T47D (cell line): ENCODE measurements around the gene SHD.
A peak's percentile ranks its signal among the peaks of the same experiment; 100 is the strongest.

ENCODE experiments used
- DNase-seq, 2 experiments: peaks; one replicate each; pipeline versions ENCODE4 v3.0.0 to v3.0.0-alpha.2; 2011 to 2012; ENCODE audit warnings: low read depth in 1 of 2, low spot score in 1 of 2
- JUND ChIP-seq: IDR thresholded peaks from 2 replicates; pipeline ENCODE4 v1.6.1; 2012; ENCODE audit warnings: low read depth
- in situ Hi-C: cut with HindIII; loops from 2 replicates; pipeline ENCODE4 v1.10.0; 2016; ENCODE audit warnings: low sequenced_read_pairs, low pct_unique_long_range_greater_than_20kb

Gene SHD

DNA sequence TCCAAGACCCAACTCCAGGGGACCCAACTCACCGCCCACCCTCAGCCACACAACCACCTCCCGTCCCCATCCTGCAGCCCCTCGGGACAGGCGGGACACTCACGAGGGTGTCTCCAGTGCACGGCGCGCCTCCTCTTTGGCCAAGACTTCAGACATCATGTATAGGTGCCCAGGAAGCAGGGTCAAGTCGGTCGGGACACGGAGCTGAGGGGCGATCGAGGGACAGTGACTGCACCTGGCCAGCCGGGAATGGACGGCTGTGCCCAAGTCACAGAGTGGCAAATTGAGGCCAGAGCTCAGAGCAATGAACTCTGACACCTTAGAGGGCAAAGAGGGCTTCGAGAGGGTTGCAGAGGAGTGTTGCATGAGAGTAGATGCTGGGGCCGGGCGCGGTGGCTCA is 50.8 kb downstream of the SHD start:
- in situ Hi-C loops: no loop called here
- no peak for TF ChIP-seq JUND
- DNase-seq: no peak

DNA sequence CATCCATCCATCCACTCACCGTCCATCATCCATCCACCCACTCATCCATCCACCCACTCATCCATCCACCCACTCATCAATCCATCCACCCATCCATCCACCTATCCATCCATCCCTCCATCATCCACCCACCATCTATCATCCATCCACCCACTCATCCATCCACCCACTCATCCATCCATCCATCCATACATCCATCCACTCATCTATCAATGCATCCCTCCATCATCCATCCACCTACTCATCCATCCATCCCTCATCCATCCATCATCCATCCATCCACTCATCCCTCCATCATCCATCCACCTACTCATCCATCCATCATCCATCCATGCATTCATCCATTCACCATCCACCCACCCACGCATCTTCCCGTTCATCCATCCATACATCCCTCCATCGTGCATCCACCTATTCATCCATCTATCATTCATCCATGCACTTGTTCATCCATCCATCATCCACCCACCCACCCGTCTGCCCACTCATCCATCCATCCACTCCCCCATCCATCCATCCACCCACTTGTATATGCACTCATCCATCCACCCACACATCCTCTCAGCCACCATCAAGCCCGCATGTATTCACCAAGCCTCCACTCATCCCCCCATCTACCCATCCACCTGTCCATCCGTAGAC is 56.0 kb downstream of the SHD start:
- no peak for DNase-seq
- TF ChIP-seq JUND: no peak
- in situ Hi-C loops: no loop called here

DNA sequence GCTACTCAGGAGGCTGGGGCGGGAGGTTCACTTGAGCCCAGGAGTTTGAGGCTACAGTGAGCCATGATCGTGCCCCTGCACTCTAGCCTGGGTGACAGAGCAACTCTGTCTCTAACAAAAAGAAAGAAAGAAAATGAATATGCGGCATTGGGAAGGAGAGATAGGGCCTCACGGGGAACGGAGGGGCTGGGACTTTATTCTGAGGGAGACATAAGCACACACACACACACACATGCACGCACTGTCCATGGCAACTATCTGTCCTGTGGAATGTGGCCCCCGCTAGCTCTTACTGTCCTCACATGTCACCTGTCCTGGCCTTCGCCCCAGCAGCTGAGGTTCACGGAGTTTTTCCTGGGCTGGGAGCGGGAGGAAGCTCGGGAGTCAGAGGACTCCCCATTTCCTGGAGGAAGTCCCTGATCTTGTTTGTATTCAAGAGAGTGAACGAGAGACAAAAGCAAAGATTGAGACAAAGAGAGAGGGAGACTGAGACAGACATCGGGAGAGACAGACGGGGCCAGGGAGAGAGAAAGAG is 58.9 kb downstream of the SHD start:
- in situ Hi-C loops: no loop called here
- DNase-seq: peak in 1 of 2 experiments; percentile 56
- no peak for TF ChIP-seq JUND

DNA sequence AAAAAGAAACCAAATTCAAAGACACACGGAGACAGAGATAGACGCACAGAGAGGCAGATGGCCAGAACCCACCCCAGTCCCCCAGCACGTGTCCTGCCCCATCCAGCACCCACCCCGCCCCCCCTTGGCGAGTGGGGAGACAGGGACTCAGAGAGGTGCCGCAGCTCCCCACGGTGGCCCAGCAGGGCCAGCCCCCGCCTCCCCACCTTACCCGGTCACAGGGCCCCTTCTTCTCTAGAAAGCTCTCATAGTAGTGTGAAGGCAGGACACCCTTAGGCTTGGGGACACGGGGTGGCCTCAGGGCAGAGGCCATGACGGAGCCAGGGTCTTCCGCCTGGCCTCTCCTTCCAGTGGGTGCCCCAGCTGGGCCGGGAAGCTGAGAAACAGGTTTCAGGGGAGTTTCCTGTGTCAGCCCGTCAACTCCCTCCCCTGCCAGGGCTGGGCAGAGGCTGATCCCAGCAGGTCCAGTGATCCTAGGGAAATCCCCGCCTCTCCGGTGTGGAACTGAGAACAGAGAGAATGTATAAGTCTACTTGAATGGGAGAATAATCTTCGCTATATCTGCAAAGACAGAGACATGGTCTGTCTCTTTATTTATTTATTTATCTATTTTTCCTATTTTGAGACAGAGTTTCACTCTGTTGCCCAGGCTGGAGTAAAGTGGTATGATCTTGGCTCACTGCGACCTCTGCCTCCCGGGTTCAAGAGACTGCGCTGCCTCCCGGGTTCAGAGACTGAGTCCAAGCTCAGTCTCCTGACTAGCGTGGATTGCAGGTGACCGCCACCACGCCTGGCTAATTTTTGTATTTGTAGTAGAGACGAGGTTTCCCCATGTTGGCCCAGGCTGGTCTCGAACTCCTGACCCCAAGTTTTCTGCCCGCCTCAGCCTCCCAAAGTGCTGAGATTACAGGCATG is 59.6 kb downstream of the SHD start, which contains the start of gene STAP2:
TSS of gene STAP2 (minus strand) at position 387 of the 915 bp plus-strand sequence. CDS start at position 313, 74 bp downstream.
- peak; percentile 35 to 82 for DNase-seq
- in situ Hi-C loops: no loop called here
- TF ChIP-seq JUND: no peak
